H1 (cell line): ENCODE results near the gene CLPX. TPM values are rescaled to one million over a fixed set of nuclear protein-coding genes. Genes with fewer than 3 reads are reported as not detected.

Experiments
- CTCF ChIA-PET: fragments of 300-600 bp; sonication (Branson Sonifier 250); formaldehyde crosslinking; loops from one replicate; lab custom pipeline; 2021; ENCODE audit not compliant: partially characterized antibody; lab: Charles Lee
- POLR2A ChIA-PET: fragments of 300-600 bp; sonication (Branson Sonifier 250); formaldehyde crosslinking; loops from one replicate; lab custom pipeline; 2021; ENCODE audit warnings: inconsistent platforms; ENCODE audit not compliant: partially characterized antibody; lab: Charles Lee
- DNase-seq, 2 experiments: peaks; one replicate each; pipeline versions ENCODE4 v3.0.0 to v3.0.0-alpha.2; 2010 to 2022; ENCODE audit warnings: low spot score in 2 of 2, low read depth in 1 of 2, mixed read lengths in 1 of 2
- FAIRE-seq: peaks from 2 replicates; lab custom pipeline; 2011; peaks lifted over from hg19 to GRCh38; lab: Jason Lieb, UNC
- H2AFZ ChIP-seq: 2 replicates; pipeline ENCODE4 v1.8.1; 2012; ENCODE audit warnings: low read length, inconsistent platforms
- H2AK5ac ChIP-seq: 2 replicates; pipeline ENCODE4 v1.6.1; 2013; ENCODE audit warnings: low read depth, low read length
- H2BK120ac ChIP-seq: replicated peaks from 2 replicates; pipeline ENCODE3; 2013; ENCODE audit warnings: low read depth, low read length, inconsistent platforms
- H2BK12ac ChIP-seq: 2 replicates; pipeline ENCODE4 v1.6.1; 2013; ENCODE audit warnings: low read depth, low read length
- H2BK15ac ChIP-seq: 2 replicates; pipeline ENCODE4 v1.6.1; 2013; ENCODE audit warnings: low read length
- H2BK20ac ChIP-seq: 2 replicates; pipeline ENCODE4 v1.6.1; 2013; ENCODE audit warnings: low read length
- H2BK5ac ChIP-seq: 2 replicates; pipeline ENCODE4 v1.6.1; 2013; ENCODE audit warnings: low read depth, low read length
- H3K14ac ChIP-seq: 2 replicates; pipeline ENCODE4 v1.6.1; 2013; ENCODE audit warnings: inconsistent platforms; ENCODE audit not compliant: insufficient read length
- H3K18ac ChIP-seq: 2 replicates; pipeline ENCODE4 v1.6.1; 2013; ENCODE audit warnings: low read length; ENCODE audit errors: extremely low read depth
- H3K23ac ChIP-seq: 2 replicates; pipeline ENCODE4 v1.6.1; 2013; ENCODE audit warnings: inconsistent platforms; ENCODE audit not compliant: insufficient read length
- H3K23me2 ChIP-seq: 2 replicates; pipeline ENCODE4 v1.6.1; 2013; ENCODE audit warnings: low read depth, low read length
- H3K27ac ChIP-seq: 2 replicates; pipeline ENCODE4 v1.6.1; 2011; ENCODE audit warnings: low read depth, low read length, inconsistent platforms
- H3K27me3 ChIP-seq, 4 experiments: replicated peaks in 1 of 4; 1 replicate in 1 of 4; 2 replicates in 3 of 4; pipeline versions ENCODE4 v1.6.1 to v1.8.1; 2011 to 2013; ENCODE audit warnings: low read length in 3 of 4, mild to moderate bottlenecking in 3 of 4, inconsistent platforms in 2 of 4, mixed read lengths in 2 of 4, moderate library complexity in 1 of 4; ENCODE audit not compliant: control insufficient read depth in 3 of 4, insufficient read depth in 3 of 4; ENCODE audit errors: extremely low read depth in 1 of 4
- H3K36me3 ChIP-seq, 4 experiments: 2 replicates each; pipeline versions ENCODE4 v1.6.1 to v1.8.1; 2011 to 2013; ENCODE audit warnings: mild to moderate bottlenecking in 4 of 4, low read length in 3 of 4, moderate library complexity in 2 of 4, control low read depth in 1 of 4, inconsistent platforms in 1 of 4; ENCODE audit not compliant: insufficient read depth in 4 of 4, control insufficient read depth in 2 of 4
- H3K4ac ChIP-seq: replicated peaks from 2 replicates; pipeline ENCODE3; 2013; ENCODE audit warnings: low read length, low read depth, mixed read lengths, inconsistent platforms; ENCODE audit not compliant: insufficient read length
- H3K4me1 ChIP-seq, 4 experiments: replicated peaks in 1 of 4; 1 replicate in 1 of 4; 2 replicates in 3 of 4; pipeline versions ENCODE4 v1.6.1 to v1.8.1; 2011 to 2013; ENCODE audit warnings: low read length in 3 of 4, inconsistent platforms in 2 of 4, mixed read lengths in 1 of 4; ENCODE audit not compliant: insufficient read depth in 4 of 4, control insufficient read depth in 3 of 4
- H3K4me2 ChIP-seq, 2 experiments: 2 replicates each; pipeline versions ENCODE4 v1.6.1 to v1.8.1; 2011 to 2013; ENCODE audit warnings: low read depth in 2 of 2, low read length in 2 of 2, control low read depth in 1 of 2, inconsistent platforms in 1 of 2, mild to moderate bottlenecking in 1 of 2; ENCODE audit not compliant: insufficient read depth in 1 of 2
- H3K4me3 ChIP-seq, 4 experiments: fragments of 200-600, 300-600 bp in 1 of 4; sonication (generic), shearing (Covaris generic), sonication (Bioruptor Twin) in 1 of 4; 2 replicates each; pipeline versions ENCODE4 v1.5.1 to v1.8.1; 2011 to 2016; ENCODE audit warnings: low read length in 4 of 4, low read depth in 3 of 4, control low read depth in 2 of 4, inconsistent platforms in 2 of 4, mild to moderate bottlenecking in 2 of 4, mixed read lengths in 1 of 4, moderate library complexity in 1 of 4; ENCODE audit not compliant: insufficient read depth in 2 of 4; ENCODE audit errors: extremely low read depth in 1 of 4
- H3K56ac ChIP-seq: replicated peaks from 2 replicates; pipeline ENCODE3; 2013; ENCODE audit warnings: low read depth, mild to moderate bottlenecking, mixed read lengths, low read length, inconsistent platforms; ENCODE audit not compliant: insufficient read length
- H3K79me1 ChIP-seq: 2 replicates; pipeline ENCODE4 v1.6.1; 2013; ENCODE audit warnings: low read depth, low read length, control low read depth
- H3K79me2 ChIP-seq, 2 experiments: 2 replicates each; pipeline versions ENCODE4 v1.6.1 to v1.8.1; 2012 to 2013; ENCODE audit warnings: low read length in 2 of 2, mild to moderate bottlenecking in 2 of 2, inconsistent platforms in 1 of 2; ENCODE audit not compliant: insufficient read depth in 2 of 2, control insufficient read depth in 1 of 2
- H3K9ac ChIP-seq, 4 experiments: replicated peaks in 1 of 4; 1 replicate in 1 of 4; 2 replicates in 3 of 4; pipeline versions ENCODE4 v1.6.1 to v1.8.1; 2011 to 2013; ENCODE audit warnings: low read depth in 3 of 4, low read length in 3 of 4, control low read depth in 2 of 4, mild to moderate bottlenecking in 2 of 4, moderate library complexity in 2 of 4, inconsistent platforms in 1 of 4; ENCODE audit errors: extremely low read depth in 1 of 4
- H3K9me3 ChIP-seq, 2 experiments: 2 replicates each; pipeline versions ENCODE4 v1.6.1 to v1.8.1; 2012 to 2013; ENCODE audit warnings: mild to moderate bottlenecking in 2 of 2, moderate library complexity in 2 of 2, control low read depth in 1 of 2, inconsistent platforms in 1 of 2, low read depth in 1 of 2, low read length in 1 of 2, mixed read lengths in 1 of 2; ENCODE audit not compliant: insufficient read depth in 2 of 2
- H4K20me1 ChIP-seq, 2 experiments: replicated peaks in 1 of 2; 2 replicates each; pipeline versions ENCODE3 to v1.8.1; 2011 to 2013; ENCODE audit warnings: inconsistent platforms in 2 of 2, low read length in 2 of 2, mild to moderate bottlenecking in 1 of 2; ENCODE audit not compliant: insufficient read depth in 2 of 2, control insufficient read depth in 1 of 2
- H4K5ac ChIP-seq: 2 replicates; pipeline ENCODE4 v1.6.1; 2013; ENCODE audit warnings: low read length, low read depth, mixed read lengths, inconsistent platforms; ENCODE audit not compliant: insufficient read length
- H4K8ac ChIP-seq: 2 replicates; pipeline ENCODE4 v1.8.0; 2013; ENCODE audit warnings: mild to moderate bottlenecking, moderate library complexity, low read length, inconsistent platforms; ENCODE audit not compliant: insufficient read depth; ENCODE audit errors: extremely low read depth
- H4K91ac ChIP-seq: replicated peaks from 2 replicates; pipeline ENCODE3; 2013; ENCODE audit warnings: low read length, mixed read lengths, inconsistent platforms; ENCODE audit not compliant: insufficient read length
- CHD1 ChIP-seq: IDR thresholded peaks from 2 replicates; pipeline ENCODE4 v1.6.1; 2012; ENCODE audit warnings: low read depth, low read length, improper control_type of control experiment
- CHD2 ChIP-seq: IDR thresholded peaks from 2 replicates; pipeline ENCODE4 v1.6.1; 2012; ENCODE audit warnings: low read length, improper control_type of control experiment
- GABPA ChIP-seq: IDR thresholded peaks from 2 replicates; pipeline ENCODE4 v1.6.1; 2011; ENCODE audit warnings: mild to moderate bottlenecking, low read length, moderate library complexity, borderline replicate concordance; ENCODE audit not compliant: insufficient read depth
- HDAC2 ChIP-seq, 2 experiments: fragments of 300-600 bp in 1 of 2; sonication (generic) in 1 of 2; IDR thresholded peaks; 2 replicates each; pipeline ENCODE4 v1.6.1; 2011 to 2012; ENCODE audit warnings: low read depth in 2 of 2, low read length in 2 of 2, mild to moderate bottlenecking in 2 of 2, moderate library complexity in 2 of 2, borderline replicate concordance in 1 of 2, inconsistent platforms in 1 of 2
- KDM1A ChIP-seq: fragments of 200-600, 300-600 bp; sonication (generic); IDR thresholded peaks from 2 replicates; pipeline ENCODE4 v1.7.1; 2016; ENCODE audit warnings: mild to moderate bottlenecking, low read length, borderline replicate concordance
- POLR2AphosphoS5 ChIP-seq: IDR thresholded peaks from 2 replicates; pipeline ENCODE4 v1.6.1; 2011; ENCODE audit warnings: low read depth, low read length
- RAD21 ChIP-seq, 2 experiments: IDR thresholded peaks in 1 of 2; conservative IDR thresholded peaks in 1 of 2; 2 replicates each; pipeline ENCODE4 v1.6.1; 2011; ENCODE audit warnings: low read depth in 2 of 2, low read length in 2 of 2, improper control_type of control experiment in 1 of 2, inconsistent platforms in 1 of 2, mild to moderate bottlenecking in 1 of 2, moderate library complexity in 1 of 2
- SIN3A ChIP-seq, 2 experiments: IDR thresholded peaks in 1 of 2; conservative IDR thresholded peaks in 1 of 2; 2 replicates each; pipeline ENCODE4 v1.6.1; 2011 to 2012; ENCODE audit warnings: low read length in 2 of 2, improper control_type of control experiment in 1 of 2, low read depth in 1 of 2, mild to moderate bottlenecking in 1 of 2
- SIRT6 ChIP-seq: IDR thresholded peaks from one replicate; pipeline ENCODE4 v1.7.1; 2012; ENCODE audit warnings: low read length, inconsistent platforms
- TEAD4 ChIP-seq: IDR thresholded peaks from 2 replicates; pipeline ENCODE4 v1.6.1; 2012; ENCODE audit warnings: low read depth, low read length, inconsistent platforms, mixed read lengths
- YY1 ChIP-seq: IDR thresholded peaks from 2 replicates; pipeline ENCODE4 v1.6.1; 2011; ENCODE audit warnings: low read depth, mild to moderate bottlenecking, low read length
- WGBS, 2 experiments: shearing (Covaris generic) in 1 of 2; methylation state at CpG; one replicate each; pipeline versions ENCODE4 v1.1.6 to v1.1.7; 2013 to 2015; ENCODE audit warnings: low lambda C conversion rate in 2 of 2, mixed read lengths in 2 of 2, inconsistent platforms in 1 of 2, low coverage in 1 of 2, missing lambda C conversion rate in 1 of 2; ENCODE audit not compliant: insufficient replicate concordance in 2 of 2, insufficient coverage in 1 of 2, insufficient read length in 1 of 2; ENCODE audit errors: extremely low coverage in 1 of 2, missing lambda C conversion rate in 1 of 2; 5-methylcytosine and 5-hydroxymethylcytosine counted together
- polyA plus RNA-seq, 7 experiments: library from polyadenylated mRNA; depleted of rRNA in 3 of 7; stranded (reverse) in 5 of 7; unstranded in 2 of 7; fragments of >200 nt in 5 of 7; fragments of 200-250 nt in 2 of 7; gene quantifications; 1 replicate in 5 of 7; 2 replicates in 1 of 7; 4 replicates in 1 of 7; pipeline versions ENCODE4 v1.2.1 to v1.2.3, GENCODE V29; 2011 to 2013; ENCODE audit warnings: missing spikeins in 2 of 7, mixed read lengths in 2 of 7
- total RNA-seq: library from RNA; stranded (reverse); fragmentation: NEBNext Ultra II Directional; extraction: Animal tissue kit (Norgen Biotek cat#: 25700); gene quantifications from 2 replicates; pipeline ENCODE4 v1.2.1, GENCODE V29; 2021
- TF ChIP-seq, protein P1 (sequence below): IDR thresholded peaks from 2 replicates; pipeline ENCODE4 v1.6.1; 2011; ENCODE audit warnings: low read depth, mild to moderate bottlenecking, low read length; ENCODE audit not compliant: insufficient read depth
- TF ChIP-seq, protein P2 (sequence below): IDR thresholded peaks from 2 replicates; pipeline ENCODE4 v1.6.1; 2012; ENCODE audit warnings: inconsistent platforms

CLPX gene
- total and polyA plus RNA-seq, 2 of the 8 experiments (the other 6 are each of a cell fraction or from before 2014, with no cell fraction given), result 10.5 to 53.6 TPM

DNA sequence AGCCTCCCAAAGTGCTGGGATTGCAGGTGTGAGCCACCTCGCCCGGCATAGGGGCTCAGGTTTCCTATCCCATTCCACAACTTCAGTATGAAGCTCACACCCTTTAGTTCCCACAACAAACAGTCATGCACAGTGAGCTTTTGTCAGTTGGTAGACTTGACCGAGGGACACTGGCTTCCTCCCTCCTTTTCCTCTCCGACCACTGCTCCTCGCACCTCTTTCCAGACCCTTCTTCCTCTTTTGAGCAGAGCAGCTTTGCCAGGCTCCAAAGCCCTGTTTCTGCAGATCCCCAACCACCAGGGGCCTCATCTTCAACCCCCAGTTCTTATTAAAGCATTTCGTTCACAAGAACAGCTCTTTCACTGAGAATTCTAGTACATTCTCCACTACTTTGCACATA lies 38.9 kb upstream of the CLPX start:
- H3K79me1 ChIP-seq, result no peaks in the 10 kb centered on the region
- H3K79me2 ChIP-seq, result no peaks in the 10 kb centered on the region
- H3K27me3 ChIP-seq, result no peaks in the 10 kb centered on the region
- no peak overlapping the region for H3K4ac ChIP-seq
- no peak overlapping the region for H3K18ac ChIP-seq
- H2BK15ac ChIP-seq, result no peak overlapping the region
- ChIA-PET POLR2A (no interaction called here), CTCF (interaction anchor here (0.9 to 5.6 kb wide), 5 partner anchors 12 to 47 kb away, joined by 3 to 43 read pairs (median 4); partner anchors contain the start of gene CILP)
- H3K4me2 ChIP-seq, result no peak overlapping the region
- no peaks in the 10 kb centered on the region for H4K20me1 ChIP-seq
- no peaks in the 10 kb centered on the region for H3K23me2 ChIP-seq
- no peak overlapping the region for H3K27ac ChIP-seq
- H3K14ac ChIP-seq, result no peak overlapping the region
- H4K8ac ChIP-seq, result no peak overlapping the region
- H2BK12ac ChIP-seq, result no peak overlapping the region
- no peak overlapping the region for H2AFZ ChIP-seq
- H4K5ac ChIP-seq, result no peak overlapping the region
- H2BK5ac ChIP-seq, result no peak overlapping the region
- H3K4me1 ChIP-seq, result peaks cover 0 to 4% (median 2%) of the 10 kb centered on the region in 4 experiments; a peak in 4 of 7 replicates
- H2BK120ac ChIP-seq, result no peak overlapping the region
- no peaks in the 10 kb centered on the region for H3K9me3 ChIP-seq
- no peak for DNase-seq
- no peak overlapping the region for H3K9ac ChIP-seq
- no peak overlapping the region for H3K23ac ChIP-seq
- no peak overlapping the region for H3K4me3 ChIP-seq
- H2BK20ac ChIP-seq, result no peak overlapping the region
- FAIRE-seq, result no peak
- H3K56ac ChIP-seq, result no peak overlapping the region
- no peak overlapping the region for H4K91ac ChIP-seq
- H2AK5ac ChIP-seq, result no peak overlapping the region
- H3K36me3 ChIP-seq, result no peaks in the 10 kb centered on the region
- 90% methylated on average over 6 of the region's 6 CpGs; no CpG with 5 or more reads in 1 of the 2 experiments for WGBS, 2 experiments
- TF ChIP-seq POLR2AphosphoS5 (no peak), GABPA (no peak), SIRT6 (no peak), CHD2 (no peak), SIN3A (conservative IDR thresholded peaks at IDR 0.05 in 1 of 2, IDR thresholded peaks at IDR 0.05 in 1 of 2; ENCODE audit: low read depth in 1 of 2, low read length in 2 of 2) (no peak), CHD1 (no peak), HDAC2 (IDR thresholded peaks at IDR 0.05; ENCODE audit: borderline replicate concordance in 1 of 2, low read depth in 2 of 2, low read length in 2 of 2) (no peak), RAD21 (IDR thresholded peaks at IDR 0.05 in 1 of 2, conservative IDR thresholded peaks at IDR 0.05 in 1 of 2; ENCODE audit: low read depth in 2 of 2, low read length in 2 of 2) (no peak), TEAD4 (no peak), YY1 (no peak), KDM1A (no peak)
- TF ChIP-seq, protein P1, sequence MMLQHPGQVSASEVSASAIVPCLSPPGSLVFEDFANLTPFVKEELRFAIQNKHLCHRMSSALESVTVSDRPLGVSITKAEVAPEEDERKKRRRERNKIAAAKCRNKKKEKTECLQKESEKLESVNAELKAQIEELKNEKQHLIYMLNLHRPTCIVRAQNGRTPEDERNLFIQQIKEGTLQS, result no peak
- TF ChIP-seq, protein P2, sequence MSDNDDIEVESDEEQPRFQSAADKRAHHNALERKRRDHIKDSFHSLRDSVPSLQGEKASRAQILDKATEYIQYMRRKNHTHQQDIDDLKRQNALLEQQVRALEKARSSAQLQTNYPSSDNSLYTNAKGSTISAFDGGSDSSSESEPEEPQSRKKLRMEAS, result no peak
